Hepatocyte (in vitro differentiated cells): ENCODE data around the gene NLK.

ENCODE experiments used
- CTCF ChIP-seq: fragments of 200-600 bp; sonication (generic); IDR thresholded peaks from 2 replicates; pipeline ENCODE4 v1.5.1; 2016; ENCODE audit warnings: antibody characterized with exemption, mild to moderate bottlenecking; ENCODE audit not compliant: poor library complexity
- EZH2 ChIP-seq: fragments of 200-600 bp; sonication (generic); IDR thresholded peaks from 2 replicates; pipeline ENCODE4 v1.6.1; 2016; ENCODE audit warnings: antibody characterized with exemption, mild to moderate bottlenecking, borderline replicate concordance
- EZH2phosphoT487 ChIP-seq: fragments of 200-600 bp; sonication (generic); IDR thresholded peaks from one replicate; pipeline ENCODE4 v1.6.1; 2018; ENCODE audit warnings: antibody characterized with exemption, mild to moderate bottlenecking, low read depth, moderate library complexity; ENCODE audit not compliant: unreplicated experiment, severe bottlenecking

- TF ChIP-seq CTCF (no peak), EZH2 (no peak), EZH2phosphoT487 (no peak)
Measured at GRCh38 chr17:28042657-28042720, at the start of gene NLK.
